Epithelial cell of esophagus (primary cell): Measurements from ENCODE around the gene TRAPPC3.
A peak's percentile ranks its signal among the peaks of the same experiment; 100 is the strongest.

Experiments used
- DNase-seq: peaks from one replicate; pipeline ENCODE4 v3.0.0; 2010; ENCODE audit warnings: low read depth
- H3K4me3 ChIP-seq: 2 replicates; pipeline ENCODE4 v1.5.1; 2011; ENCODE audit warnings: mild to moderate bottlenecking, low read length, control low read depth
- TF ChIP-seq, protein P1 (sequence below): IDR thresholded peaks from 2 replicates; pipeline ENCODE4 v1.5.1; 2011; ENCODE audit warnings: low read depth, mild to moderate bottlenecking, low read length, control low read depth, inconsistent platforms; ENCODE audit not compliant: insufficient read depth; ENCODE audit errors: missing control alignments

Gene TRAPPC3

DNA sequence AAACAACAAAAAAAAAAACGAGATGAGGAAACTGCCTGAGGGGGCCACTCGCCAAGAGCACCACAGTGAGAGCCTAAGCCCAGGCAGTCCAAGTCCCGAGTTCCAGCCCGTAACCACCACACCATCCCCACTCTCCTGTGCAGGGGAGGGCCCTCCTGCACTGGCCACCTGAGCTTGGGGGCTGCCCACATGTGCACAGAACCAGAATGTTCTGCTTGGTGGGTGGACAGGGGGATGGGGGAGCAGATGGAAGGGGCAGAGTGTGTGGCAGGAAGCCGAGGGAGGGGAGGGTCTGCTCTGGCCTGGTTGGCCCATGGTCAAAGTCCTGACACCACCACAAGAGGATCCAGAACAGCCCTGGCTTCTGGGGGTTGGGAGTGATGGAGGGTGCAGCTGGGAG lies 43.0 kb downstream of the TRAPPC3 start:
- no peak for DNase-seq
- no peak overlapping the region for H3K4me3 ChIP-seq
- TF ChIP-seq, protein P1, sequence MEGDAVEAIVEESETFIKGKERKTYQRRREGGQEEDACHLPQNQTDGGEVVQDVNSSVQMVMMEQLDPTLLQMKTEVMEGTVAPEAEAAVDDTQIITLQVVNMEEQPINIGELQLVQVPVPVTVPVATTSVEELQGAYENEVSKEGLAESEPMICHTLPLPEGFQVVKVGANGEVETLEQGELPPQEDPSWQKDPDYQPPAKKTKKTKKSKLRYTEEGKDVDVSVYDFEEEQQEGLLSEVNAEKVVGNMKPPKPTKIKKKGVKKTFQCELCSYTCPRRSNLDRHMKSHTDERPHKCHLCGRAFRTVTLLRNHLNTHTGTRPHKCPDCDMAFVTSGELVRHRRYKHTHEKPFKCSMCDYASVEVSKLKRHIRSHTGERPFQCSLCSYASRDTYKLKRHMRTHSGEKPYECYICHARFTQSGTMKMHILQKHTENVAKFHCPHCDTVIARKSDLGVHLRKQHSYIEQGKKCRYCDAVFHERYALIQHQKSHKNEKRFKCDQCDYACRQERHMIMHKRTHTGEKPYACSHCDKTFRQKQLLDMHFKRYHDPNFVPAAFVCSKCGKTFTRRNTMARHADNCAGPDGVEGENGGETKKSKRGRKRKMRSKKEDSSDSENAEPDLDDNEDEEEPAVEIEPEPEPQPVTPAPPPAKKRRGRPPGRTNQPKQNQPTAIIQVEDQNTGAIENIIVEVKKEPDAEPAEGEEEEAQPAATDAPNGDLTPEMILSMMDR, result no peak

DNA sequence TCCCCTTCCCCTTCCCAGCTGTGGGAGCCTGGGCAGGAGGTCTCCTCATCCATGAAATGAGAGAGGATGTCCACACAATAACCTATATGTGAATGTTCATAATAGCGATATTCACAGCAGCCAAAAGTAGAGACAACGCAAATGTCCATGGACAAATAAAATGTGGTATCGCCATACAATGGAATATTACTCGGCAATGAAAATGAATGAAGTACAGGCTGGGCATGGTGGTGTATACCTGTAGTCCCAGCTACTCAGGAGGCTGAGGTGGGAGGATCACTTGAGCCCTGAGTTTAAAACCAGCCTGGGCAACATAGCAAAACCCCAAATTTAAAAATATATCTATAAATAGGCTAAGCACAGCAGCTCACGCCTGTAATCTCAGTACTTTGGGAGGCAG lies 47.7 kb downstream of the TRAPPC3 start:
- no peak overlapping the region for H3K4me3 ChIP-seq
- DNase-seq, result no peak
- TF ChIP-seq, protein P1, result no peak

DNA sequence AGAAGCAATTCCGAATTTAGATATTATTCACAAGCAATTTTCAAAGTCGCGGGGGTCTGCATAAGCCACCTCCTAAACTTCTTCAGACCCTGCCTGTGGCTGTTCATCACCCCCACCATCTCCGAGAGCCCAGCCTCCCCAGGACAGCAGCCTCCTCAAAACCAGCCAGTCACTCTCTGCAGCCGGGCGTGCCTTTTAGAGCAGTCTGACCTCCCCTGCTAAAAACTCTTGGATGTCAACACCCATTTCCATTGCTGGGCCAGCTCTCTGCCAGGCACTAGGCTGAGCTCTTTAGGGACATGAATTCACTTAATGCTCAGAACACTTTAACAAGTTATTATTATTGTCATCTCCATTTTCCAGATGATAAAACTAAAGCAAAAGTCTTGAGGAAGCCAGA lies 48.9 kb downstream of the TRAPPC3 start:
- DNase-seq, result no peak
- TF ChIP-seq, protein P1, result no peak
- H3K4me3 ChIP-seq, result no peak overlapping the region

DNA sequence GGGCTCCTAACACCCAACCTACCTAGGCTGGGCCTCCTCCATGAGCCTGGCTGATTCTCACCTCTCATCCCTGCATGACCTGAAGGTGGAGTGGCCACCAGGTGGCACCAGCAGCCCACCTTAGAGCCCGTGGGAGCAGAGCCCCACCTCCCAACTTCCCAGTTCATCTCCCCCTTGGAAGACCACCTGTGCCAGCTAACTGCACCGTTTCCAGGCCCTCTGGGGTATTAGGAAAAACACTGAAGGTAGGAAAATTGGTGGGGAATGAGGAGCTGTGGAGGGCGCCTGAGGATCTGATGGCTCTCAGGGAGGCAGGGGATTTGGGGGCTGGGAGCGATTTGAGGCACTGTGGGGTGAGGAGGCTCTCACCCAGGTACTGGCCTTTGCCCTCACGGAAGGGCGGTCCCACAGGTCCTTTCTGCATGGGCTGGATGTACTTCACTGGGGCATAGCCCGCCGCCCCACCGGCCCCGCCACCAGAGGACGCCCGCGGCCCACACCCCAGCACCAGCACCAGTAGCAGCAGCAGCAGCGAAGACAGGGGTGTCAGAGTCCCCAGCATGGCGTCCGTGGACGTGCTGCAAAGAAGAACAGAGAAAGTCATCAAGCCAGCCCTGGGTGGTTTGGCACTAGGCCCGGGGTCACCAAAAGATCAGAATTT lies 49.5 kb downstream of the TRAPPC3 start:
- DNase-seq, result peak; percentile 75
- TF ChIP-seq, protein P1, result peak; percentile 85
- H3K4me3 ChIP-seq, result no peak overlapping the region

DNA sequence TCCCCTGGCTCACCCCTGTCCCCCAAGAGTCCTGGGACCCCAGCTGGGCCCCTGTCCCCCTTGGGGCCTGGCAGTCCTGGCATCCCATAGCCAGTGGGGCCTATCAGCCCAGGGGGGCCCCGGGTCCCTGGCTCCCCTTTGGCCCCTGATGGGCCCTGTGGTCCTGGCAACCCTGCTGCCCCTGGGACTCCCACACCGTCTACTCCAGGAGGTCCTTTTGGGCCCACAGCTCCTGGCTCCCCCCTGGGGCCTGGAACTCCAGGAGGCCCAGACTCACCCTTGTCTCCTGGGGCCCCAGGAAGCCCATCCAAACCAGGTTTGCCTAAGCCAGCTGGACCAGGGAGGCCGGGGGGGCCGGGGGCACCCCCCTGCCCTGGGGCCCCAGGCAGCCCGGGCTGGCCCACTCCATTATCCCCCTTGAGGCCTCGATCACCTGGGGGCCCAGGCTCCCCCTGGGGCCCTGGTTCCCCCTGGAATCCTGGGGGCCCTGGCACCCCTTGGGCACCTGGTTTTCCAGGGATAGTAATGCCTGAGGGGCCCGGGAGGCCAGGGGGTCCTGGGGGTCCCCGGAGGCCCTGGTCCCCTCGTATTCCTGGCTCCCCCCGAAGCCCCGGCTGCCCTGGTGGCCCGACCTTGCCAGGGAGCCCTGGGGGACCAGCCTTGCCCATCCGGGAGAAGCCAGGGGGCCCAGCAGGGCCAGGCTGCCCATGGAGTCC lies 50.5 kb downstream of the TRAPPC3 start:
- DNase-seq, result no peak
- TF ChIP-seq, protein P1, result no peak
- H3K4me3 ChIP-seq, result no peak overlapping the region

DNA sequence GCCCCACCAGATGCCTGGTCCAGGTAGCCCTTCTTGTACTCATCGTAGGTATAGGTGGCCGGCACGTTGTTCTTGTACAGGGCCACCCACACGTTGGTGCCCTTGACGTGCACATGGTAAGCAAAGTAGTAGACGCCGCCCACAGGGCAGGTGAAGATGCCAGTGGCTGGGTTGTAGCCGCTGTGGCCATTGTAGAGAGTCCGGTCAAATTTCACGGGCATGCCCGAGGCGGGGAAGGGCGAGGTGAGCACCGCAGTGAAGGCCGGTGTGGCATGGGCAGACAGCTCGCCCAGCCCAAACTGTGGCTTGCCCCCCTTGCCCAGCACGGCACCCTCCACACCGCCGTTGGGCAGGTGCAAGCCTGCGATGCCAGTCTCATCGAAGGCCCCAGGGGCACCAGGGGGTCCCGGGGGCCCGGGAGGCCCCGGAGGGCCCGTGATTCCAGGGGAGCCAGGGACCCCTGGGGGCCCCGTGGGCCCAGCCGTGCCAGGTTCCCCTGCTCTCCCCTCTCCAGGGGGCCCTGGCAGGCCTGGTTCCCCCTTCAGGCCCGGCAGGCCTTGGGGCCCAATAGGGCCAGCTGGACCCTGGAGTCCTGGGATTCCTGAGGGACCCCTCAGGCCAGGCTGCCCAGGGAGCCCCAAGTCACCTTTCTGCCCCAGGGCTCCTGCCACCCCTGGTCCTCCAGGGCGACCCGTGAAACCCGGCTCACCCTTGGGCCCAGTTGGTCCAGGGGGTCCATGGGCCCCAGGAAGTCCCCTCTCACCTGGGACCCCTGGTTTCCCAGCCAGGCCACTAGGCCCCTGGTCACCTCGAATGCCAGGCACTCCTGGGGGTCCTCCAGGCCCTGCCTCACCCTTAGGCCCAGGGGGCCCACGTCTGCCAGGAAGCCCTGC lies 51.3 kb downstream of the TRAPPC3 start:
- TF ChIP-seq, protein P1, result no peak
- DNase-seq, result no peak

More for the DNA sequence above, 51.3 kb downstream of the TRAPPC3 start:
- H3K4me3 ChIP-seq, result no peak overlapping the region
